Cardiac muscle cell (in vitro differentiated cells and primary cell): ENCODE data around the gene CCDC27. TPM values are rescaled to one million over a fixed set of nuclear protein-coding genes. Genes with fewer than 3 reads are reported as not detected.

Experiments used
- DNase-seq, 2 donors: peaks; one replicate each; pipeline versions ENCODE4 v3.0.0 to v3.0.0-alpha.2; 2010 to 2017; ENCODE audit warnings: low read depth in 1 of 2, low spot score in 1 of 2
- H3K27ac ChIP-seq: fragments of 200-600 bp; sonication (generic); 2 replicates; pipeline ENCODE4 v1.5.1; 2016
- H3K27me3 ChIP-seq: fragments of 200-600 bp; sonication (generic); 2 replicates; pipeline ENCODE4 v1.6.0; 2016; ENCODE audit warnings: control low read depth
- H3K36me3 ChIP-seq: fragments of 200-600 bp; sonication (generic); 2 replicates; pipeline ENCODE4 v1.5.1; 2016; ENCODE audit warnings: control low read depth
- H3K4me1 ChIP-seq: fragments of 200-600 bp; sonication (generic); 2 replicates; pipeline ENCODE4 v1.8.1; 2017; ENCODE audit warnings: low read depth, mild to moderate bottlenecking, mixed run types
- H3K4me3 ChIP-seq: fragments of 200-600 bp; sonication (generic); 2 replicates; pipeline ENCODE4 v1.5.1; 2016; ENCODE audit warnings: mild to moderate bottlenecking
- H3K9me3 ChIP-seq: fragments of 200-600 bp; sonication (generic); 2 replicates; pipeline ENCODE4 v1.5.1; 2017; ENCODE audit warnings: low read depth, mild to moderate bottlenecking, control low read depth
- polyA plus RNA-seq: library from polyadenylated mRNA; unstranded; fragments of >200 nt; fragmentation: Nextera tagmentation; extraction: Ambion mirVana; gene quantifications from 2 replicates; pipeline ENCODE4 v1.2.1, GENCODE V29; 2016
- total RNA-seq: library from RNA; depleted of rRNA; stranded (reverse); fragments of >200 nt; gene quantifications from 2 replicates; pipeline ENCODE4 v1.2.3, GENCODE V29; 2016
- TF ChIP-seq, protein P1 (sequence below): IDR thresholded peaks from 2 replicates; pipeline ENCODE4 v1.5.1; 2012; ENCODE audit warnings: low read depth, mild to moderate bottlenecking, low read length

Gene CCDC27
- total and polyA plus RNA-seq, 2 experiments from 2014 or later, result 0.09 to 0.71 TPM

DNA sequence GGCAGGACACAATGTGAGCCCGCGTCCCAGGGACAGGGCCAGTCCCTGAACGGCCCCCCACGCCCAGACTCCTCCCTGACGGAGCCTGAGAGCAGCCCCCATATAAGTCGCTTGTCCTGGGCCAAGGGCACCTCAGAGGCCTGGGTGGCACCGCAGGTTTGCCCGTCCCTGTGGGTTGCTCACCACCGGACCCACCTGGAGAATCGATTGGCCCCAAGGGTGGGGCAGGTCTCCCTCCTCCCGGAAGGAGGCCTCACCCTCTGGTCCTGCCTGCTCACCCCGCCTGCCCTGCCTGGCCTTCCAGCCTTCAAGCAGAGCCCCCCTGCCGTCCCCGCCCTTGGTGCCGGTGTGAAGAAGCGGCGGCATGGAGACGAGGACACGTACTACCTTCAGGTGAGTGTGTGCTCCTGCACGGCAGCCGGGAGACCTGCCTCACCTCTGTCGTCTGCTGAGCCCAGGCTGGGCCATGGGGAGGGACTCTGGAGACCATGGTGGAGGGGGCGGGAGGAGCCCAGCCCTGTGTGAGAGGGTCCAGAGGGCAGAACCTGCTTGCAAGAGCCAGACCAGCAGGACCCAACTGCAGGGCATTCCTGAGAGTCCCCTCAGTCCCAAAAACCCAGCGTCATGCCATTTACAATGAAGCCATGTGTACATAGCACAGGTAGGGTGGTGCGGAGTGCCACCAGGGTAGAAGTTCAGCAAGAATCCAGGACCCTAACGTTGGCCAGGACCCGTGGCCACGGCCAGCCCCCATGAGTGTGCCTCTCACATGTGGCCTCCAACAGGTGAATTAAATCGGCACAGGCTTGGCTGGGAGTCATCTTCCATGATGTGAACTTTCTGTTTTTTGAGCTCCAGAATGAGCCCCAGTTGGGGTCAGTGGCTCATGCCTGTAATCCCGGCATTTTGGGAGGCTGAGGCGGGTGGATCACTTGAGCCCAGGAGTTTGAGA is 24.1 kb upstream of the CCDC27 start:
- no peak overlapping the region for H3K4me3 ChIP-seq
- DNase-seq, result no peak
- no peaks in the 10 kb centered on the region for H3K4me1 ChIP-seq
- no peak overlapping the region for H3K27ac ChIP-seq
- no peaks in the 10 kb centered on the region for H3K9me3 ChIP-seq
- TF ChIP-seq, protein P1, sequence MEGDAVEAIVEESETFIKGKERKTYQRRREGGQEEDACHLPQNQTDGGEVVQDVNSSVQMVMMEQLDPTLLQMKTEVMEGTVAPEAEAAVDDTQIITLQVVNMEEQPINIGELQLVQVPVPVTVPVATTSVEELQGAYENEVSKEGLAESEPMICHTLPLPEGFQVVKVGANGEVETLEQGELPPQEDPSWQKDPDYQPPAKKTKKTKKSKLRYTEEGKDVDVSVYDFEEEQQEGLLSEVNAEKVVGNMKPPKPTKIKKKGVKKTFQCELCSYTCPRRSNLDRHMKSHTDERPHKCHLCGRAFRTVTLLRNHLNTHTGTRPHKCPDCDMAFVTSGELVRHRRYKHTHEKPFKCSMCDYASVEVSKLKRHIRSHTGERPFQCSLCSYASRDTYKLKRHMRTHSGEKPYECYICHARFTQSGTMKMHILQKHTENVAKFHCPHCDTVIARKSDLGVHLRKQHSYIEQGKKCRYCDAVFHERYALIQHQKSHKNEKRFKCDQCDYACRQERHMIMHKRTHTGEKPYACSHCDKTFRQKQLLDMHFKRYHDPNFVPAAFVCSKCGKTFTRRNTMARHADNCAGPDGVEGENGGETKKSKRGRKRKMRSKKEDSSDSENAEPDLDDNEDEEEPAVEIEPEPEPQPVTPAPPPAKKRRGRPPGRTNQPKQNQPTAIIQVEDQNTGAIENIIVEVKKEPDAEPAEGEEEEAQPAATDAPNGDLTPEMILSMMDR, result no peak
- no peaks in the 10 kb centered on the region for H3K27me3 ChIP-seq
- no peaks in the 10 kb centered on the region for H3K36me3 ChIP-seq

DNA sequence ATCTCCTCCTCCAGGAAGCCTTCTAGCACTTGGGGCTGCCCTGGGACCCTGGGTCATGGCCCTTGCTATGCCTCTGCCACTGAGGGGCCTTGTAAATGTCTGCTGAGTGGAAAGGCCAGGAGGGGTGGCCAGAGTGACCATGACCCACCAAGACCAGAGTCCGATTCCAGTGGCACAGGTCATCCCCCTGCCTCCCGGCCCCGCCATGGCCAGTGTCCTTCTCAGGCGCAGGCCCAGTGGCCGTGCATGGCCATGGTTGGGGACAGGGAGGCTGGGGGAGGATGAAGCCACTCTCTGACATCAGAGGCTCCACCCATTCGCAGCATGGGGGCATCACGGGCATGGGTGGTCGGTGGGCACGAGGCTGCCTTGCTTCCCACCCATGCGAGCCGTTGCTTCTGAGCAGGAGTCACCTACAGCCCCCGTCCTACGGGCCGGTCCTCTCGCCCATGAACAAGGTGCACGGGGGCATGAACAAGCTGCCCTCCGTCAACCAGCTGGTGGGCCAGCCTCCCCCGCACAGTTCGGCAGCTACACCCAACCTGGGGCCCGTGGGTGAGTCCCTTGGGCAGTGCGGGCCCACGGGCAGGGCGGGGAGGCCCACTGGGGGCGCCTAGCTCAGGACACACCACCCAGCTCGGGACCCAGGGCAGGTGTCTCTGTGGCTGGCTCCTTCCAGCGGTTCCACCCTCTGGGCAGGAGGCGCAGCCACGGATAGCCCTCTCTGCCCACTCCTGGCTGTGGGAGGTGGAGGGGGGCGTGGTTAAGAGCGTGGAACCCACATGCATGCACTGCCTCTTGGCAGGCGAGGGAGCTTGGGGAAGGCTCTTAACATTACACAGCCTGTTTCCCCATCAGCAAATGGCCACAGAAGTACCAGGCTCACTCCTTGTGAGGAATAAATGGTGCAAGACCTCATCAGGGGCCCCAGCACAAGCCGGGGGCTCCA is 22.4 kb upstream of the CCDC27 start:
- Histone ChIP-seq H3K4me3 (no peak overlapping the region), H3K27me3 (no peaks in the 10 kb centered on the region)
- peak in 1 of 2 donors; percentile 7 for DNase-seq

DNA sequence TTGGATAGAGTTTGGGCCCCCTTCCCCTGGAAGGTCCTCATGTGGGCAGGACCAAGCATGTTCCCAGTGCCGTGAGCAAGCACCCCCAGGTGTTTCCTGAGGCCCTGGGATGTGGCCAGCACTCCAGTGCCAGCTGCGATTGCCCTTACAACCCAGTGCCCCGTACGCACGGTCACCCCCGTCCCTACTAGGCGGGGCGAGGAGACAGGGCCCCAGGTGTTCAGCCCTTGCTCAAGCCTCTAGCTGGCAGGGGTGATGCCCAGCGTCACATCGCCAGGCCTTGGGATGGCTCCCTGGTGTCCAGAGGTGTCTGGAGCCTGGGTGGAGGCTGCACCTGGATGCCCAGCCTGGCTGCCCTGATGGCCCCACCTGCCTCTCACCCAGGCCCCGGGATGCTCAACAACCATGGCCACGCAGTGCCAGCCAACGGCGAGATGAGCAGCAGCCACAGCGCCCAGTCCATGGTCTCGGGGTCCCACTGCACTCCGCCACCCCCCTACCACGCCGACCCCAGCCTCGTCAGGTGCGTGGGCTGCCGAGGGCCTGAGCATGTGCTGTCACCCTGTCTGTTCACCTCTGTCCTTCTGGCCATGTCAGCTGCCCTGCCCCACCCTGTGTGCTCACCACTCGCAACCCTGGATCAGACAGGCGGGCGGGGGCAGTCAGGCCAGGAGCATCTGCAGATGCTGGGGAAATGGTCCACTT is 21.6 kb upstream of the CCDC27 start:
- no peak overlapping the region for H3K4me3 ChIP-seq
- no peaks in the 10 kb centered on the region for H3K9me3 ChIP-seq
- TF ChIP-seq, protein P1, result no peak
- H3K4me1 ChIP-seq, result no peaks in the 10 kb centered on the region
- no peak for DNase-seq
- no peaks in the 10 kb centered on the region for H3K27me3 ChIP-seq
- H3K36me3 ChIP-seq, result no peaks in the 10 kb centered on the region
- no peak overlapping the region for H3K27ac ChIP-seq

More for the DNA sequence above, 22.4 kb upstream of the CCDC27 start:
- H3K27ac ChIP-seq, result no peak overlapping the region
- no peaks in the 10 kb centered on the region for H3K9me3 ChIP-seq
- H3K4me1 ChIP-seq, result no peaks in the 10 kb centered on the region
- H3K36me3 ChIP-seq, result no peaks in the 10 kb centered on the region
- TF ChIP-seq, protein P1, result no peak

DNA sequence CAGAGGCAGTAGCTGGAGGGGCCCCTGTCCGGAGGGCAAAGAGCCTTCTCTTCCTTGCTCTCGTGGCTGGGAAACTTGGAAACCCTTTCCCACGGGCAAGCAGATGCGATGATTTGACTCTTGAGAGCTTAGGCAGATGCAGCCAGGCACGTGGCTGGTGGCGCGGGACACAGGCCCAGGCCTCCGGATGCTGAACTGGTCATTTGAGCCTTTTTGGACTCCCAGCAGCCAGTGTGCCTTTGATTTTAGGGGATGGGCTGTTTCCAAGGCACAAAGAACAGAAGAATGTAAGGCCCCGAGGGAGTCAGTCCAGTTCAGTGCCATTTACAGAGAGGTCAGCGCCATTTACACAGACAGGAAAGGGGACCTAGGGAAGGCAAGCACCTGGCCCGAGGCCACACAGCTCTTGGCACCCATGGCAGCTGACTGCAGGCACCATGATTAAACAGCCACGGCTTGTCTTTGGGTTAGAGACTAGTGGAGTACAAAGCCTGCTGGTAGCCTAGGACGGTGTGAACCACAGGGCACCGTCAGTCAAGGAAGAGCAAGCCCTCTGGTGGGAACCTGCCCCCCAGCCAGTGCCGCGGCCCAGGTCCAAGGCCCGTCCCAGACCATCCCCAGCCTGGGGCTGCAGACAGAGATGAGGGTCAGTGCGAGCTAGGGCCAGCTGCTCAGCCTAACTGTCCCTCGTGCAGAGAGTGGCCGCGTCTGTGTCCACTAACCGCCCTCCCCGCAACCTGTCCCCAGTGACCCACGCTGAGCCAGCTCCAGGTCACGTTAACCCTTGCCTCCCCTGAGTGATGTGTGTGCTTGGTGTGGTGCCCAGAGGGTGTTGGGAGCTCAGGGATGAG is 20.4 kb upstream of the CCDC27 start:
- Histone ChIP-seq H3K27me3 (no peaks in the 10 kb centered on the region), H3K27ac (no peak overlapping the region), H3K36me3 (peaks cover 3% of the 10 kb centered on the region), H3K9me3 (no peaks in the 10 kb centered on the region), H3K4me1 (no peaks in the 10 kb centered on the region), H3K4me3 (no peak overlapping the region)
- TF ChIP-seq, protein P1, result no peak
- no peak for DNase-seq
